Inflammatory macrophage treated with lipopolysaccharide for 4 hours (primary cell): ENCODE measurements around the gene IRAK4.
"Not testable (repeated sequence)": the region's sequence is repeated elsewhere in the genome, so short reads cannot be mapped to it uniquely, and the experiment has no call there.

Source experiments
- DNase-seq: peaks from one replicate; pipeline ENCODE4 v3.0.0-alpha.2; 2020

Gene IRAK4

DNA sequence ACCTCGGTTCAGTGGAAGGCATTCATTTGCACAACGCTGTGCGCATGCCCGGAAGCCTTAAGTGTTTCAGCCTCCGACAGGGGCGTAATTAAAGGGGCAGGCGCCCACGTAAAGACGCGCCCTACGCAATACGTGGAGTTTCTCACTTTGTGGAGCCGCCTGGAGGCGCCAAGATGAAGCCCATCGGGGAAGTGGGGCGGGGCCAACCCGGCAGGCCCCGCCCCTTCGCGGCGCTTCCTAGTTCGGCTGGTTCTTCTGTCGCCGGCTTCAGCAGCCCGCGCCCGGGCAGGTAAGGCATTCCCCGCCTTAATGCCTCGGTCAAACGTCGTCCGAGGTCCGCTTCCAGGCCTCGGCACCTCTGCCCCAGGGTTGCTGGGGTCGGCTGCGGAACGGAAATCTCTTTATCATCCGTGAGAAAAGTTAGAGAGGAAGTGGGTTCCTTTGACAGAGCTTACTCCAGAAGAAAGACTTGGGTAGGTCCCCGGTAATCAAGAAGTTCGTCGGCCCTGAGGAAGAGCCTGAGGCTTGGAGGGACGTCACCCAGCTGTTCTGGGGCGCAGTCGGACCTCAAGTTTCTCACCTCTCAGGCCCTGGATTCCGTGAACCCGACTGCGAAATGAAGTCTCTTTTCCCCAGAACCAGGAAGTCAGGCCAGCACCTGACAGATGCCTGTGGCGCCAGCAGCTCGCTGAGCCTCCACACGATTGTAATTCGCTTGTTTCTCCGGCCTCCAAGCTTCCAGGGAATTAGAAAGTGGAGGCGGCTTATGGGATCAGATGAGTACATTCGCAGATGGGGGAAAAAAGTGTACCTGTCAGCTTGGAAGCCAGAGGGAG is at the start of gene IRAK4, which contains the start of gene PUS7L:
IRAK4 (plus strand) TSS at position 224 of the 836 bp plus-strand sequence. CDS start 9,161 bp downstream, outside the sequence.
PUS7L (minus strand) TSS at position 63 of the 836 bp plus-strand sequence. CDS start 3,545 bp downstream, outside the sequence.
- DNase-seq, result peak; percentile 98

GRCh38 chr12:43711348-43711747 is 47.4 kb upstream of the IRAK4 start:
- DNase-seq, result no peak

- DNase-seq, result no peak
These were observed 36.1 kb upstream of the IRAK4 start for GRCh38 chr12:43722621-43723020.

DNA sequence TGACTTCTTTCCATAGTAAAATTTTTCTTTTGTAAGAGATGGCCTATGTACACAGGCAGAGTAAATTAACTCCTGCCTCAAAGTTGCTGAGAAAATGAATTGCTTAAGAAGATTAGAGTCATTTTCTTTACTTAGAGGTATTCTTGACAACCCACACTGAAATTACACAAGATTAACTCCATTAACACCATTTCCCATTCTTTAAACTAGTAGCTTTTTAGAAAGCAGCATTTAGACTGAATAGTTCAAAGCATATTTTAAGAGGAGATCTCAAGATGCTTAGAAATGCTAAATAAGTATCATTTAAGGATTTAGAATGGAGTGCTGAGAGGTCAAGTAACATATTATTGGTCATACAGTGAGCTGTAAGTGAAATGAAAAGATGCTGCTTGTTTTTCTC is 35.6 kb upstream of the IRAK4 start:
- no peak for DNase-seq

DNA sequence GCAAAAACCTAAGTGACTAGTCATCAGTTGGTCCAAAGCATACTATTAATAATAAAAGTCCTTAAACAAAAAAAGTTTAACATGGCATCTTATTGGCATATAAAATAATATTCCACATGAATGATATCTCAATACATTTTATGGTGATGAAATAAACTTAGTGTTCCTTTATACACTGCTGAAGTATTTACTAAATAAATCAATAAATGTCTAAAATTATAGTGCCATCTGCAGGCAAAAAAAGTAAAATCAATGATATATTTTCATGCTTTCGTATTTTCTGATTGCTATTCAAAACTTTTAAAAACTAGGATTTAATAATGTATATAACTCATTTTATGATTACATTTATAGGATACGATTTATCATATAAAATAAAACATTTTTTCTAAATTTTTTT is 30.6 kb upstream of the IRAK4 start:
- no peak for DNase-seq

DNA sequence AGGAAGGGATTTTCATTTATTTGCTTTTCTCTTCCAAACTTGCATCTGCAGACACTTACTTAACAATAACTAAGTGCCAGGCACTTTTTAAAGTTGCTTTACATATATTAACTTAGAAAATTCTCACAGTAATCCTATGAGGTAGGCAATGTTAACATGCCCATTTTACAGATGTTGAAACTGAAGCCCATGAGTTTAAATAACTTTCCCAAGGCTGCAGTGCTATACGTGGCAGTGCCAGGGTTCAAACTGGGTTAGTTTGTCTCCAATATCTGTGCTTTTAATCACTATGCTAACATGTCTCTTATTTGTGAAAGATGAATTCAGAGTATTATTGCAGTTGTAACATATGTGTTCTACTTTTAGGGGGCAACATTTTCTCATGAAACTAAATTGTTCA is 30.1 kb upstream of the IRAK4 start:
- DNase-seq, result no peak

- no peak for DNase-seq
These were observed 28.5 kb upstream of the IRAK4 start for GRCh38 chr12:43730283-43730682.

DNA sequence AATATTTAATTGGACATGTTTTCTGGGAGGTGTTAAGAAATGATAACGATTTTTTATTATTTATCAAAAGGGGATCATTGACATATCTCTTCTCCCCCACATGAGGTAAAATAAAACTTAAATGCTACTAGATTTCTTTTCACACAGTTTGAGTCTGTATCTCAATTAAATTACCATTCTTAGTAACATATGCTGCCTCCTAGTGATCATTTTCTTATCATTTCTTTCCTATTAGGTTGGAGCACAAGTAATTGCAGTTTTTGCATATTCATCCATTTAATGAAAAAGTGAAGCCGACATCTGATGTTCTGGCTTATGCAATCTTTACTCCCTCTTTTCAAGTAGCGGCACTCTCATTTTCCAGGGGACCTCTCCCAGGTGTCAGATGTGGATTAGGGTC is 25.1 kb upstream of the IRAK4 start:
- DNase-seq, result no peak

GRCh38 chr12:43736927-43737440 is 21.8 kb upstream of the IRAK4 start:
- no peak for DNase-seq

GRCh38 chr12:43737646-43738045 is 21.1 kb upstream of the IRAK4 start:
- DNase-seq, result no peak

GRCh38 chr12:43740511-43741100 is 18.1 kb upstream of the IRAK4 start:
- DNase-seq, result no peak

DNA sequence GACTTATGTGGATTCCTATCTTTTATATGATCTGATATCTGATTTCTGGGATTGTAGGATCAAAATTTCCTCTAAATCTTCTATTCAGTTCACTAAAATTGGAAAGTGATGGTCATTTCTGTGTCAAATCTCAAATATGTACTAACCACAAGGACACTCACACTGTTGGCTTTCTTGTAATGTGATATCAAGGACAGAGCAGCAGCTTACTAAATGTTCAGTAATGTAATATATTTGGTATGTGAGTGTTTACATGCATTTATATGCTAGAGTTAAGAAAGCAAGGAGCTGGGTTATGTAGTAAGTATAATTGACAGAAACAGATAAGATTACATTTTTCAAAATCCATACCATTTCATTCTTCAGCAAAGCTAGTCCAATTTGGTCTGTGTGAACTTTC is 16.6 kb upstream of the IRAK4 start:
- DNase-seq, result no peak

GRCh38 chr12:43744826-43745225 is 13.9 kb upstream of the IRAK4 start:
- DNase-seq, result no peak

- DNase-seq, result no peak
These were observed 9.7 kb upstream of the IRAK4 start for GRCh38 chr12:43749016-43749415.

DNA sequence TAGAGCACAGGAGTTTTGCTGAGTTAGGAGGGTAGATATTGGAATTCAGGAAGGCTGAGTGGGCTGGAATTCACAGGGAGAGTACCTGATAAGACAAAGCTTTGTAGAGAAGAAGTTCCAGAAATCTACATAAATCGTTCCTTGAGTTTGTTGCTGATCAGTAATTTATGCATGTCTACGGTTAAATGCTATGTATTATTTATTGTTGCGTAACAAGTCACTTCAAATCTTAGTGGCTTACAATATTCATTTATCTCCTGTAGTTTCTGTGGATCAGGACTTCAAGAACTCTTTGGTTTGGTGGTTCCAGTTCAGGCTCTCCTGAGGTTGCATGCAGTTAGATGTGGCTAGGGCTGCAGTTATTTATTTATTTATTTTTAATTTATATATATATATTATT is 7.9 kb upstream of the IRAK4 start:
- DNase-seq, result no peak

GRCh38 chr12:43751360-43751759 is 7.4 kb upstream of the IRAK4 start:
- DNase-seq, result not testable (repeated sequence)

GRCh38 chr12:43754015-43754414 is 4.7 kb upstream of the IRAK4 start:
- no peak for DNase-seq

GRCh38 chr12:43758247-43758727 is 464 bp upstream of the IRAK4 start:
- DNase-seq, result no peak

- DNase-seq, result no peak
These were observed 1.6 kb downstream of the IRAK4 start for GRCh38 chr12:43760396-43760795.

GRCh38 chr12:43761500-43761899 is 2.7 kb downstream of the IRAK4 start:
- no peak for DNase-seq

GRCh38 chr12:43762596-43762995 is 3.8 kb downstream of the IRAK4 start:
- DNase-seq, result no peak

DNA sequence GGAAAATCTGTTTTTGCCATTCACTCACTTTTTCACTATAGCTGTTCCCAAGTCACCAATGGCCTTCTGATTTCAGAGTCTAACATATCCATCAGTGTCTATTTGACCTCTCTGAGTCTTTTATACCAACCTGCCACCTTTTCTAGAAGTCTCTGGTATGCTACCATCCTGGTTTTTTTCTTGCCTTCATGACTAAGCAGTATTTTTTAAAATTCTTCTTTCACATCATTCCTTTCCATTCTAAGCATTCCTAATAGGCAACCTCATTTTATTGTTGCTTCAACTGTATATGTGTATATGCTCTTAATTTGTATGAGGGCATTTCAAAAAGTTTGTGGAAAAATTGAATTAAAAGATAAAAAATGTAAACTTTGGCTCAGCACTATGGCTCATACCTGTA is 5.0 kb downstream of the IRAK4 start:
- no peak for DNase-seq

- DNase-seq, result no peak
These were observed 5.8 kb downstream of the IRAK4 start for GRCh38 chr12:43764528-43764927.

DNA sequence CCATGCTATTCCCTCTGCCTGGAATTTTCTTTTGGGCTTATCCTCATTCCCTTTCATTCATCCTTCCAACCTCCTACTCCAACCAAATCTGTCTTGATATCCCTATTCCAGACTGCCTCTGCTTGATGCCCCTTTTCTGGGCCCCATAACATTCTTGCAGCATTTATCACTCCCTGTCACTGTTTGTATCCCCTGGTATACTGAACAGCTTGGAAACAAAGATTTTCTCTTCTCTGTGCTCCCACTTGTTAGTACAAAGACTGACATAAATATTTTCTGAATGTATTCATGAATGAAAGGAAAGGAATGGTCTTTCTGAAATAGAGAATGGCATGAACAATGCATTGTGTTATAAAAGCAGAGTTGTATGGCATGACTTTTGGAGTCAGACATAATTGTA is 7.5 kb downstream of the IRAK4 start:
- no peak for DNase-seq
